ENCODE data around the gene RASA3.

- TF ChIP-seq, protein P1, sequence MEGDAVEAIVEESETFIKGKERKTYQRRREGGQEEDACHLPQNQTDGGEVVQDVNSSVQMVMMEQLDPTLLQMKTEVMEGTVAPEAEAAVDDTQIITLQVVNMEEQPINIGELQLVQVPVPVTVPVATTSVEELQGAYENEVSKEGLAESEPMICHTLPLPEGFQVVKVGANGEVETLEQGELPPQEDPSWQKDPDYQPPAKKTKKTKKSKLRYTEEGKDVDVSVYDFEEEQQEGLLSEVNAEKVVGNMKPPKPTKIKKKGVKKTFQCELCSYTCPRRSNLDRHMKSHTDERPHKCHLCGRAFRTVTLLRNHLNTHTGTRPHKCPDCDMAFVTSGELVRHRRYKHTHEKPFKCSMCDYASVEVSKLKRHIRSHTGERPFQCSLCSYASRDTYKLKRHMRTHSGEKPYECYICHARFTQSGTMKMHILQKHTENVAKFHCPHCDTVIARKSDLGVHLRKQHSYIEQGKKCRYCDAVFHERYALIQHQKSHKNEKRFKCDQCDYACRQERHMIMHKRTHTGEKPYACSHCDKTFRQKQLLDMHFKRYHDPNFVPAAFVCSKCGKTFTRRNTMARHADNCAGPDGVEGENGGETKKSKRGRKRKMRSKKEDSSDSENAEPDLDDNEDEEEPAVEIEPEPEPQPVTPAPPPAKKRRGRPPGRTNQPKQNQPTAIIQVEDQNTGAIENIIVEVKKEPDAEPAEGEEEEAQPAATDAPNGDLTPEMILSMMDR (IDR thresholded peaks at IDR 0.05) = no peak
- no peak for TF ChIP-seq EP300 (IDR thresholded peaks at IDR 0.05)
- no peak for TF ChIP-seq POLR2A (IDR thresholded peaks at IDR 0.05; ENCODE audit: low read depth)
- no peak for TF ChIP-seq POLR2AphosphoS5 (IDR thresholded peaks at IDR 0.05)
Measured at GRCh38 chr13:113968463-113969310, 163.7 kb downstream of the RASA3 start.

Data from esophagus muscularis mucosa (tissue), 4 donors.